GF-D8 (cell line): ENCODE results near the gene CYLD.

Source experiments
- DNase-seq: peaks from one replicate; lab custom pipeline; 2025; lab: John Stamatoyannopoulos, UW

CYLD gene

DNA sequence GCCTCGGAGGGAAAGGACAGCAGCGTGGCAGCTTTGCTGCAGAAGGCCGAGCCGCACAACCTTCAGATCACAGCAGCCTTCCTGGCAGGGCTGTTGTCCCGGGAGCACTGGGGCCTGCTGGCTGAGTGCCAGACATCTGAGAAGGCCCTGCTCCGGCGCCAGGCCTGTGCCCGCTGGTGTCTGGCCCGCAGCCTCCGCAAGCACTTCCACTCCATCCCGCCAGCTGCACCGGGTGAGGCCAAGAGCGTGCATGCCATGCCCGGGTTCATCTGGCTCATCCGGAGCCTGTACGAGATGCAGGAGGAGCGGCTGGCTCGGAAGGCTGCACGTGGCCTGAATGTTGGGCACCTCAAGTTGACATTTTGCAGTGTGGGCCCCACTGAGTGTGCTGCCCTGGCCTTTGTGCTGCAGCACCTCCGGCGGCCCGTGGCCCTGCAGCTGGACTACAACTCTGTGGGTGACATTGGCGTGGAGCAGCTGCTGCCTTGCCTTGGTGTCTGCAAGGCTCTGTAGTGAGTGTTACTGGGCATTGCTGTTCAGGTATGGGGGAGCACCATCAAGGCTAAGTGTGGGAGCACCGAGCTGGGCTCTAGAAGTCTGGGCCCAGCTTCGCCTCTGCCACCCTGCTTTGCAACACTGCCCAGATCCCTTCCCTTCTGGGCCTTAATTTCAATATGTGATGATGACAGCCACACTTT lies 29.9 kb upstream of the CYLD start:
- DNase-seq: no peak

DNA sequence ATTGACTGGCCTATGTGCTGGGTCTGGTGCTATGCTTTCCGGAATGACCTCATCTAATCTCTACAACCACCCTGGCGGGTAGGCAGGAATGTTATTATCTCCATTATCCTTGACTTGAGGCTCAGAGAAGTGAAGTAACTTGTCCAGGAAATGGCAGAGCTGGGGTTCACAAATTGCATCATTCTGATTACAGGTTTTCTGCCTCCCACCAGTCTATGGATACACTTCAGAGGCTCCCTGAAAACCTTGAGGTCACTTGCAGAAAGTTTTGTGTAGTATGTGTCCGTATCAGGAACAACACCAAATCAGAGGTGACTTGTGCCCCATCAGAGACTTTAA lies 29.4 kb upstream of the CYLD start:
- DNase-seq: peak; percentile 47

DNA sequence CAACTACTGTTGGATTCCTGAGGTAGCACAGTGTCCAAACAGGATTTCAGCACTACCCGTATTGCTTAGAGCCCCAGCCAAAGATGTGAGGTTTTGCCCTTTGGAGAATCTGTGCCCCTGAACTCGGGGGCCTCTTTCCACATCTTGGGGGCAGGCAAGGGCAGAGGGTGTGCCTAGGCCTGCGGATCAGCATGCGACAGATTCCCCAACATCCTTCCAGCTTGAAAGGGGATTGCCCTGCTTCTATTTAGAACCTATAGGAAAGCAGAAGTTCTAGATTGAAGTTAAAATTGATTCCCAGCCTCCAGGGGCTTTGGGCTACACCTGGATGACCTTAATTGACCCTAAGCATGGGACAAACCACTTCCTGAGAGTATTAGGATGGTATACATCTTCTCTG lies 28.9 kb upstream of the CYLD start:
- no peak for DNase-seq

DNA sequence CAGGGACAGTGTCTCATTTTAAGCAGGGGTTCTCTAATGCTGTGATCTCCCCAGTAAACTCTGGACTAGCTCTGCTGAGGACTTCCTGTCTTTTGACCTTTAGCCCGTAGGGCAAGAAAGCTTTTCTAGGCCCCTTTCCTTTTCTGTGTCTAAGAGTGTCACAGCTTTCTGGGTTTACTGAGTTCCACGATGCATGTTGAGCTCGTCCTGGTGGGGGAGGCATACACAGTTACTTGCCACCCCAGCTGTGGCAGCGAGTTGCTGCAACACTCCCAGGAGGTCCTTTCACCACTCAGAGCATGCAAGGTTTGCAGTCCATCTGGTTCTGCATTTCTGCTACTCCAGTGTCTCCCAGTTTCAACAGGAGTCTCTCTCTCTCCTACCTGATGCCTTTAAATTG lies 24.8 kb upstream of the CYLD start:
- no peak for DNase-seq

DNA sequence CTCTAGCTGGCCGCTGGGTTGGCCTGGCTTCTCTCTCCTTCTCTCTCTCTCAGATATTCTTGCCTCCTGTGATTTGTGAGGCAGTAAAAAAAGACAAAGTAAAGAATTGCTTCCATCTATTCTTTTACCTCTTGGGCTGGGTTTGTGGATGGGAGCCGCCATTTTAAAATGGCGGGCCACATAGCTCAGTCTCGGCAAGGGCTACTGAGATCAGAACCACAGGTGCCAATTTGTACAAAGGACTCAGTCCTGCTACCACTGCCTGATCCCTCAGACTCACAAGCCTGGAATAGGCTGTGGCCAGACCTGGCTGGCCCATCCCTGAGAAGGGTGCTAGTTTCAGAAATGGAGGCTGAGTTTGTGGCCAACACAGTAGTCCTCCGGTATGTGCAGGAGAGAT lies 24.4 kb upstream of the CYLD start:
- no peak for DNase-seq

DNA sequence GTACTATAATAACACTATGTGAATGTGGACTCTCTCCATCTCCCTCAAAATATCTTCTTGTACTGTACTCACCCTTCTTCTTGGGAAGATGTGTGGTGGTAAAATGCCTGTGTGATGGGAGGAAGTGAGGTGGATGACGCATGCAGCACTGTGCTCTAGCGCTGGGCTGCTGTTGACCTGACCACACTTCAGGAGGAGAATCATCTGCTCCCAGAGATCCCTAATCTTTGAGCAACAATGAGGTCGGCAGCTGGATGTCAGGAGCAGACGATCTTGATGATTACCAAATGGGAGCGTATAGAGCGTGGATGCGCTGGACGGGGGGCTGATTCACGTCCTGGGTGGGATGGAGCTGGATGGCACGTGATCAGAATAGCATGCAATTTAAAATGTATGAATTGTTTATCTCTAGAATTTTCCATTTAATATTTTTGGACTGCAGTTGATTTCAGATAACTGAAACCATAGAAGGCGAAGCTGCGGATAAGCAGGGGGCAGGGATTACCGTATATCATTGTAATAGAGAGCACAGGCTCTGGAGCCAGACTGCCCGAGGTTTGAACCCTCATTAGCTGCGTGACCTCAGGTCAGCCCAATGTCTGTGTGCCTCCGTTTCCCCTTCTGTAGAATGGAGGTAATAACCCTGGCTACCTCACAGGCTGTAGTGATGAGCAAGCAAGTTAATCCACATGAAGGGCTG lies 23.7 kb upstream of the CYLD start:
- DNase-seq: no peak

DNA sequence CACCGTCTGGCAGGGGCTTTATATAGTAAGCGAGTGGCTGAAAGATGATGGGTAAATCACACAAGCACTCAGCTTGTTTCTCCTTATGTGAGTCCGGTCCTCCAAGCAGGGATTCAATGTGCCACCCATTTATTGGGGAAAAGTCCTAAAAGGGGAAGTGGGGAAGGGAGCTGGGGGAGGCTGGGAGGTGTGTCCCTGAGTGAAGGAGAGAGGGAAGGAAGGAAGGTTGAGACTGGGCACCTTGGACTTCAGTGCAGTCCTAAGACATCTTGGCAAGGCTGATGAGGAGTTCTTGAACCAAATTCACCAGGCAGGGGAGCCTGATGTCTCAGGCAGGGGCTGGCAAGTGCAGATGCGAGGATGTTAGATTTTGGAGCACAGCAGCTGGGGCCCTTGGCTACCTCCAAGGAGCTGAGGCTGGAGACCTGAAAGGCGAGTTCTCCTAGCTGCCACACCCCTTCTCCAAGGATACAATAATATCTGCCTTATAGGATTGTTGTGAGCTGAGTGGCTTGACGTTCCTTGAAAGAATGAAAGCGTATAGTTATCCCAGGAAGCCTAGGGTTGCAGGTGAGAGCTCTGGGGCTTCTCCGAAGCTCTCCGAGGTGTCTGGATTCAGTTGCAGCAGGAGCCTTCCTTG lies 23.0 kb upstream of the CYLD start:
- DNase-seq: no peak

DNA sequence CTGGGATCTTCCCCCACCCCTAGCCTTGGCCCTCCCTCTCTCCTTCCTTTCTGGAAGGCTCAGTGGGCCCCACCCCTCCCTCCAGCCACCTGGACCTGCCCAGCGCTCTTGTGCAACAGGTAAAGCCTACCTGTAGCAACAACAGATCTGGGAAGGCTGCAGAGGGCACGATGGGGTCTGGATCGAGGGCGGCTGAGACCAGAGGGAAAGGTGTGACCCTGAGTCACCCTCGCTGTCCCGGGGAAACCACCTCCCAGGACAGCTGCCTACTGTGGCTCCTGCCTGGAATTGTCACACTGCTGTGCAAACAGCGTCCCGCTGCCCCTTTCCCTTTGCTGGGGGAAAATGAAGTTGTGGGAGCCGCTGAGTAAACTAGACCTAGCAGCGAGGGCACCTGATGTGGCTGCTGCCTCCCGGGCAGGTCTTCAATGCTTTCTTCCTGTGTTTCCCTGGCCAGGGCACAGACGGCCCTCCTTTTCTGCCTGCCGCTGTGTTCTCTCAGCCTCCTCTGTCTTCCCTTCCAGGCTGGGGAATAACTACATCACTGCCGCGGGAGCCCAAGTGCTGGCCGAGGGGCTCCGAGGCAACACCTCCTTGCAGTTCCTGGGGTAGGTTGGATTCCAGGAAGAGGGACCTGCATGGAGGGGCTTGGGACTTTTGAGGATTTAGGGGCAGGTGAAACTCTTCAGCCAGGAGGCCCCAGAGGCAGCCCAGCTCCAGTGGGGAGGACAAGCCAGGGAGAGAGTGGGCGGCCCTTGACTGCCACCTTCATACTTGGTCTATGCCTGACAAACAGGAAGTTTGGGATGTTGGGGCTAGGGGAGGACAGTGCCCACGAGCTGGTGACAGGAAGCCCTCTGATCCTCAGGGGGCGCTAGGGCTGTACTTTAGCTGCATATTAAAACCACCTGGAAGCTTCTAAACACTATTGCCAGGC lies 22.2 kb upstream of the CYLD start:
- no peak for DNase-seq

DNA sequence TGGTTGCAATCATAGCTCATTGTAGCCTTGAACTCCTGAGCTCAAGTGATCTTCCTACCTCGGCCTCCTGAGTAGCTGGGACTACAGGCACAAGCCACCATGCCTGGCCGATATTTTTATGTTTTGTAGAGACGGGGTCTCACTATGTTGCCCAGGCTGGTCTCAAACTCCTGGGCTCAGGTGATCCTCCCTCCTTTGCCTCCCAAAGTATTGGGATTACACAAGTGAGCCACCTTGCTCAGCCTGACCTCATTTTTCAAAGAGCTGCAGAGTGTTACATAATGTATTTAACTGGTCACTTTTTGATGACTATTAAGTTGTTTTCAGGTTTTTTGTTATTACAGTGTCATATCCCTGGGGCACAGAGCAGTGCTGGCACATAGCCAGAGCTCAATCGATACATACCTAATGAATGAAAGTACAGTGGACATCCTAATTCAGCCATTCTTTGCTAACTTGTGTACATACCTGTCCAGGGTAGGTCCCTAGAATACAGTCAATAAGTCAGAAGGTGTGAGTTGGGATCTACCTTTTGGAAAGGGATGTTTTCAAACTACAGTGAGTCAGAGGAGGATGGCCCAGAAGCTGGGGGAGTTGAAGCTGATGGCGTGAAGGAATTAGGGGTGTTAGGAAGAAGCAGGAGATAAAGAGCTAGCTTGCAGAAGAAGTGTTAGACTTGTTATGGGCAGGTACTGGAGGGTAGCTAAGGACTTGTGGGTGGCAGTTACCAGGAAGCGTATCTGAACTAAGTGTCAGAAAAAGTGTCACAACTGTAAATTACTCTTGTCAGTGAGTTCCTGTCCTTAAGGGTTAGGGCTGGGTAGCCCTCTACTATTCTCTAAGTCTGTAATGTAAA lies 20.1 kb upstream of the CYLD start:
- DNase-seq: peak; percentile 16

DNA sequence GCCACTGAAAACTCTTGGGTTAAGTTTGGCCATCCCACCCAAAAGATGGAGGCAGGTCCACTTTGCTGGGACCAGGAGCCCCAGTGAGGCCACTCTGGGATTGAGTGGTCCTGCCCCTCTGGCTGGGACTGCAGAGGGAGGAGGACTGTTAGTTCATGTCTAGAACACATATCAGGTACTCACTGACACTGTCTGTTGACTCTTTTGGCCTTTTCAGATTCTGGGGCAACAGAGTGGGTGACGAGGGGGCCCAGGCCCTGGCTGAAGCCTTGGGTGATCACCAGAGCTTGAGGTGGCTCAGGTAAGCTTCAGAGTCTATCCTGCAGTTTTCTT lies 19.5 kb upstream of the CYLD start:
- DNase-seq: no peak

DNA sequence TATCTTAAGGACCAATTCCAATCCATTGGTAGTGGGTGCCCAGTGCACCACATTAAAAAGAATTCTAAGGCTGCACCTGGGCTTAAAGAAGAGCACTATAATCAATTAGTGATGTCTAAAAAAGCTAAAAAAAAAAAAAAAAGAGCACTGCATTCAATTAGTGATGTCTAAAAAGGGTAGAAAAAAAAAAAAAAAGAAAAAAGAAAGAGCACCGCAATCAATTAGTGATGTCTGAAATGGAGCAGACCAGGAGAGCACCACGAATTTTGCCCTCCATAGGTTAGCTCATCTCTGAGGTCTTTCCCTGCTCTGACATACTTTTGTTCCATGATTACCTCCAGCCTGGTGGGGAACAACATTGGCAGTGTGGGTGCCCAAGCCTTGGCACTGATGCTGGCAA lies 18.9 kb upstream of the CYLD start:
- DNase-seq: no peak

DNA sequence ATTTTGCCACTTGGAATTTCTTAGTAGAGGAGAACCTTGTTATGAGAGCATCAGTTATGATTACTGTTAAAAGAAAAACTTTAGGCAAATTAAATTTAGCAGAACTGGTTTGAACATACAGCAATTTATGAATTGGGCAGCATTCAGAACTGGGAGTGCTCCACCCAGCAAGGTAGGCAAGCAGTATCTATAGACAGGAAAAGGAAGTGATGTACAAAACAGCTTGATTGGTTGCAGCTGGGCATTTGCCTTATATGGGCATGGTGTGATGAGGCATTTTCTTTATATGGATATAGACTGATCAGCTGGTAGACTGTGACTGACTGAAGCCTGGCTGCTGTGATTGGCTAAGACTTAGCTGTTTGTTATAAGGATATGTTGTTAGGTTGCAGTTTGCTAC lies 17.6 kb upstream of the CYLD start:
- DNase-seq: no peak

DNA sequence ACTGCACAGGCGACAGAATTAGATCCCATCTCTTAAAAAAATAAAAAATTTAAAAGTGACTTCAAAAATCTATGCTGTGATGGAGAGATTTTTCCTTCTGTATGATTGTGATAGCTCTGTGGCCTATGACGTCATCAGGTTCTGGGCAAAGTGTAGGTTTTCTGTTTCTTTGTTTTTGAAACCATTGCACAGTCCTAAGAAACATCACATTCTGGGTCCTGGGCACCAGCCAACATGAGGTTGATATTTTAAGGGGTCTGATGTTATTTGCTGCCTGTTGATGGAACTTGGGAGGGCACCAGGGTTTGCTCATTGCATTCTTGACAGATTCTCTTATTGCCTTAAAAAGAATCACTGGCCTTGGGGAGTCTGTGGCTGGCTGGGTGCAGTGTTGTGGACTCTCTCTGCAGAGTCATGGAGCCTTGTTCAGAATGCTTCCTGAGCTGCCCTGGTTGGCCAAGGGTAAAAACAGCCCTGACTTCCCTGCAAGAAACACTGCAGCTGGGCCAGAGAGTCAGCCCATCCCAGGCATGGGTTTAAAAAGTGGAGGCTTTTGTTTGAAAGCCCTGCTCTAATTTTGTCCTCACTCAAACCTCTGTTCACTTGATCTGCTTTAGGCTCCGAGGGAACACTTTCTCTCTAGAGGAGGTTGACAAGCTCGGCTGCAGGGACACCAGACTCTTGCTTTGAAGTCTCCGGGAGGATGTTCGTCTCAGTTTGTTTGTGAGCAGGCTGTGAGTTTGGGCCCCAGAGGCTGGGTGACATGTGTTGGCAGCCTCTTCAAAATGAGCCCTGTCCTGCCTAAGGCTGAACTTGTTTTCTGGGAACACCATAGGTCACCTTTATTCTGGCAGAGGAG lies 10.5 kb upstream of the CYLD start:
- no peak for DNase-seq

DNA sequence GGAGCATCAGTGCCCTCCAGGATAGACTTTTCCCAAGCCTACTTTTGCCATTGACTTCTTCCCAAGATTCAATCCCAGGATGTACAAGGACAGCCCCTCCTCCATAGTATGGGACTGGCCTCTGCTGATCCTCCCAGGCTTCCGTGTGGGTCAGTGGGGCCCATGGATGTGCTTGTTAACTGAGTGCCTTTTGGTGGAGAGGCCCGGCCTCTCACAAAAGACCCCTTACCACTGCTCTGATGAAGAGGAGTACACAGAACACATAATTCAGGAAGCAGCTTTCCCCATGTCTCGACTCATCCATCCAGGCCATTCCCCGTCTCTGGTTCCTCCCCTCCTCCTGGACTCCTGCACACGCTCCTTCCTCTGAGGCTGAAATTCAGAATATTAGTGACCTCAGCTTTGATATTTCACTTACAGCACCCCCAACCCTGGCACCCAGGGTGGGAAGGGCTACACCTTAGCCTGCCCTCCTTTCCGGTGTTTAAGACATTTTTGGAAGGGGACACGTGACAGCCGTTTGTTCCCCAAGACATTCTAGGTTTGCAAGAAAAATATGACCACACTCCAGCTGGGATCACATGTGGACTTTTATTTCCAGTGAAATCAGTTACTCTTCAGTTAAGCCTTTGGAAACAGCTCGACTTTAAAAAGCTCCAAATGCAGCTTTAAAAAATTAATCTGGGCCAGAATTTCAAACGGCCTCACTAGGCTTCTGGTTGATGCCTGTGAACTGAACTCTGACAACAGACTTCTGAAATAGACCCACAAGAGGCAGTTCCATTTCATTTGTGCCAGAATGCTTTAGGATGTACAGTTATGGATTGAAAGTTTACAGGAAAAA lies 9.7 kb upstream of the CYLD start:
- no peak for DNase-seq

DNA sequence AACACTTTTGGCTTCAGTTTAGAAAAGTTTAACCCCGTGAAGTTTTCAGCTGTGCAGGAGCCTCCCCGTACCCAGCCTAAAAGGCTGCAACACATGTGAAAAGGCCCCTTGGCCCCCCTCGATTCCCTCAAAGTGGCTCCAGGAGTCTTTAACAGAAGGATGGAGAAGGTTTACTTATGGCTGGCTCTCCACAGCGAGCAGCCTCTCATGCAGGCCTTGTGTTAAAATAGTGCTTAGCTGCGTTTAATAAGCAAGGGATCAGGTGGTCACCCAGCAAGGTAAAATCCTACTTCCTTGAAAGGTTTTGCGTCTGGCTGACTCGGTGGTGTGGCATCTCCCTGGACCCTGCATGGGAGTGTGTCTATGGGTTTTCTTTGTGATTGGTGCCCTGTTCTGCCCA lies 8.4 kb upstream of the CYLD start:
- DNase-seq: no peak

DNA sequence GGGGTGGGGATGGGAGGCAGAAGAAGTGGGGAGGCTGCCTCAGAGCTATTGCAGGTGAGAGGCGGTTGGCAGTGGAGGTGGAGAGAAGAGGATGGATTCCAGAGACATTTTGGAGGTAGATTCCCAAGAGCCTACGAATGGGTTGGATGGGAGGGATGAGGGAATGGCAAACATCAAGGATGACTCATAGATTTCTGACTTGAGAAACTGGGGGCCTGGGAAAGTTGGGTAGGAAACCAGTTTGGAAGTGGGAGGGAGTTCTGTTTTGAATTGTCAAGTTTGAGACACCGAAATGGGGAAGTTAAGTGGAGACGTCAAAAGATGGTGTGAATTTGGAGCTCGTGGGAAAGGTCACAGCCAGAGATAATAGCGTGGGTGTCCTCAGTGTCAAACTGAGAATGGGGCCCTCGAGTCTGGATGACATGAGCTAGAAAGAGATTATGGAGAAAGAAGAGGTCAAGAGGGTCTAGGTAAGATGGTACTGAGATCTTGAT lies 6.2 kb upstream of the CYLD start:
- no peak for DNase-seq

DNA sequence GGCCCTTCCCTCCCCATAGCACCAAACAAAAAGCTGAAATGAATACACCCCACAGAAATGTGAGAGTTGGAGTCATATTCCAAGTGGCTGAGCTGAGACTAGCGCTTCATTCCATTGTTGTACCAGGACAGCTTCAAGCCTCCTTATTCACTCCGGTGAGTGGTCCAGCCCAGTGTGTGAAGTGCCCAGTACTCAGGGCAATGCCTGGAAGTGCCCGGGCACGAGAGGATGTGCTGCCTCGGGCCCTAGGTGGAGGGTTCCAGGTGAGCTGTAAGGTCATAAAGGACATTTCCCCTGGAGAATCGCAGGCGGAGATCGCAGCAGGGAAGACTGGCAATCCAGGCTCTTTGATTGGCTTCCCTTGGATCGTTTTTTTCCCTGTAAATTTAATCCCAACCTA lies 5.4 kb upstream of the CYLD start:
- DNase-seq: no peak

DNA sequence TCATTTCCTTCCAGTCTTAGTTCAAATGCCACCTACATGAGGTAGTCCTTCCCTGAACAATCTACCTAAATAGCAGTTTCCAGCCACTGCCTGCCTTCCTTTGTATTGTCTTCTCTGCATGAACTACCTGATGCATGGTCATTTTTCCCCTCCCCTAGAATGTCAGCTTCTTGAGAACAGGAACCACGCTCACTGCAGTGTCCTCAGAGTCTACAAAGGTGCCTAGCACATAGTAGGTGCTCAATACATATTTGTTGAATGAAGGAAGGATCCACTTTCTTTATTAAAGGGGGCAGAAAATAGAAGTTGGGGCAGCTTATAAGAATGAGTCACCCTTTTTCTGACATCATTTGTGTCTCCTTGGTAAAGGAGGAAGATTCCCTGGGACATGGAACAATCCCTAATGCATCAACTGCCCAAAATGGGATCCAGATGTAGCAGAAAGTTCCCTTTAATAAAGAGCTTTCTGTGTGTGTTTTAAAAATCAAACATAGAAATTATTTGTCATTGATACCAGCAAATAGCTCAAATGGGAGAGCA lies 4.4 kb upstream of the CYLD start:
- DNase-seq: no peak

DNA sequence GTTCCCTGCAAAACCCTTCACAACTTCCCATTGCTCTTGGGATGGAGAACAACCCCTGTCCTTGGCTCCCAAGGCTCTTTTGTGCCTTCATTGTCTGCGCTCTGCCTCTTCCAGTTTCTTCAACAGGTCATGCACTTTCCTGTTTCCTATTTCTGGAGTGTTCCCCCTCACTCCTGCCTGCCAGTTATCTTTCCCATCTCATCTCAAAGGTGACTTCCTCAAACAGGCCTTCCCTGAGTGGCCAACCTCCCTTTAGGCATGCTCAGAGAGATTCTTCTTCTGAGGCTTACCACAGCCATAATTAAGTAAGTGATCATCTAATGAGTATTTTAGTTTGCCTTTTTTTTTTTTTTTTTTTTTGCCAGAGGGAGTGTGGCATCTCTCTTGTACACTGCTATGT lies 2.9 kb upstream of the CYLD start:
- DNase-seq: no peak
